OCI-LY7 (cell line): Measurements from ENCODE around the gene APOA4. TPM values are rescaled to one million over a fixed set of nuclear protein-coding genes. Genes with fewer than 3 reads are reported as not detected.

ENCODE experiments used
- BruUV-seq: library from RNA; stranded (reverse); fragments of 400-500 nt; replicated peaks from 2 replicates; lab custom pipeline; 2021; lab: Mats Ljungman, UMichigan
- CTCF ChIA-PET: fragments of 300-600 bp; sonication (Branson Sonifier 250); formaldehyde crosslinking; loops from one replicate; lab custom pipeline; 2022; ENCODE audit warnings: antibody characterized with exemption; ENCODE audit not compliant: unreplicated experiment; lab: Charles Lee
- POLR2A ChIA-PET: fragments of 300-600 bp; sonication (Branson Sonifier 250); formaldehyde crosslinking; loops from one replicate; lab custom pipeline; 2022; ENCODE audit warnings: antibody characterized with exemption; lab: Charles Lee
- DNase-seq: peaks from one replicate; pipeline ENCODE4 v3.0.0-alpha.2; 2015; ENCODE audit warnings: low spot score
- H2AFZ ChIP-seq: fragments of 200-600 bp; sonication (generic), shearing (Covaris generic); 2 replicates; pipeline ENCODE4 v1.6.1; 2014; ENCODE audit warnings: mild to moderate bottlenecking, antibody characterized with exemption, low read length, moderate library complexity
- H3K27ac ChIP-seq: fragments of 200-600 bp; sonication (generic); 2 replicates; pipeline ENCODE4 v1.5.1; 2014; ENCODE audit warnings: mixed run types, low read depth, mild to moderate bottlenecking, moderate library complexity, low read length, inconsistent platforms; ENCODE audit not compliant: poor library complexity, severe bottlenecking
- H3K36me3 ChIP-seq: fragments of 200-600 bp; sonication (generic); 2 replicates; pipeline ENCODE4 v1.6.1; 2014; ENCODE audit warnings: mild to moderate bottlenecking, antibody characterized with exemption, low read length, moderate library complexity, mixed read lengths; ENCODE audit not compliant: insufficient read depth
- H3K4me1 ChIP-seq: fragments of 200-600 bp; sonication (generic); 2 replicates; pipeline ENCODE4 v1.5.1; 2014; ENCODE audit warnings: mild to moderate bottlenecking, low read length; ENCODE audit not compliant: insufficient read depth, poor library complexity, severe bottlenecking
- H3K4me2 ChIP-seq: fragments of 200-600 bp; sonication (generic); 2 replicates; pipeline ENCODE4 v1.6.1; 2014; ENCODE audit warnings: mild to moderate bottlenecking, low read length
- H3K4me3 ChIP-seq: fragments of 200-600 bp; sonication (generic); 2 replicates; pipeline ENCODE4 v1.5.1; 2014; ENCODE audit warnings: mild to moderate bottlenecking, low read depth, low read length; ENCODE audit not compliant: poor library complexity, severe bottlenecking
- H3K79me2 ChIP-seq: fragments of 200-600 bp; sonication (generic); 2 replicates; pipeline ENCODE4 v1.6.1; 2016; ENCODE audit warnings: low read depth, mild to moderate bottlenecking, low read length, moderate library complexity, mixed read lengths; ENCODE audit not compliant: insufficient read depth
- H3K9me2 ChIP-seq: fragments of 200-600 bp; sonication (generic); 2 replicates; pipeline ENCODE4 v1.6.1; 2016; ENCODE audit warnings: mild to moderate bottlenecking, low read length, mixed read lengths; ENCODE audit not compliant: insufficient read depth
- H3K9me3 ChIP-seq: fragments of 200-600 bp; sonication (generic); 2 replicates; pipeline ENCODE4 v1.6.1; 2014; ENCODE audit warnings: mild to moderate bottlenecking, mixed run types, low read length, mixed read lengths
- H4K20me1 ChIP-seq: fragments of 200-600 bp; sonication (generic); 2 replicates; pipeline ENCODE4 v1.6.1; 2014; ENCODE audit warnings: mild to moderate bottlenecking, antibody characterized with exemption, low read length, moderate library complexity, mixed read lengths; ENCODE audit not compliant: insufficient read depth
- CTCF ChIP-seq: fragments of 200-600 bp; sonication (generic); conservative IDR thresholded peaks from 2 replicates; pipeline ENCODE4 v1.5.1; 2014; ENCODE audit warnings: mild to moderate bottlenecking, antibody characterized with exemption, low read length, moderate library complexity, mixed read lengths
- EZH2phosphoT487 ChIP-seq: fragments of 200-600 bp; sonication (generic); IDR thresholded peaks from 2 replicates; pipeline ENCODE4 v1.6.1; 2018; ENCODE audit warnings: low read depth, borderline replicate concordance, mild to moderate bottlenecking, mixed run types, antibody characterized with exemption, low read length, moderate library complexity, mixed read lengths
- intact Hi-C: fragments of 100-400 bp; cut with micrococcal nuclease; formaldehyde crosslinking; loops from one replicate; pipeline ENCODE4 v1.10.0; 2022; ENCODE audit not compliant: unreplicated experiment
- total RNA-seq, 2 experiments: library from RNA; depleted of rRNA in 1 of 2; stranded (reverse); fragments of >200 nt in 1 of 2; shearing (Covaris generic) in 1 of 2; gene quantifications; 2 replicates each; pipeline ENCODE4 v1.2.3, GENCODE V29; 2014 to 2022

Gene APOA4
- total RNA-seq, 2 experiments from 2014 or later, result not detected

GRCh38 chr11:116867619-116868018, 44.5 kb upstream of the APOA4 start:
- Histone ChIP-seq H3K4me1 (no peaks in the 10 kb centered on the region), H3K79me2 (no peaks in the 10 kb centered on the region), H3K4me3 (no peak overlapping the region), H3K9me2 (no peaks in the 10 kb centered on the region), H3K9me3 (no peaks in the 10 kb centered on the region), H3K36me3 (peaks cover 93% of the 10 kb centered on the region), H4K20me1 (no peaks in the 10 kb centered on the region), H2AFZ (no peak overlapping the region), H3K27ac (no peak overlapping the region), H3K4me2 (no peak overlapping the region)
- ChIA-PET CTCF (no interaction called here), POLR2A (interaction anchor here (1.1 kb wide), 1 partner anchor 50 kb away, joined by 3 read pairs; no protein-coding TSS in a partner anchor)
- intact Hi-C loops, result no loop called here
- TF ChIP-seq CTCF, result no peak
- TF ChIP-seq EZH2phosphoT487, result no peak
- DNase-seq, result no peak
- BruUV-seq, result no TSS peak

GRCh38 chr11:116866804-116867455, 43.8 kb upstream of the APOA4 start:
- ChIA-PET CTCF (interaction anchor here (1.2 kb wide), 1 partner anchor 15 kb away, joined by 3 read pairs; no protein-coding TSS in a partner anchor), POLR2A (interaction anchor here (1.1 kb wide), 1 partner anchor 51 kb away, joined by 3 read pairs; no protein-coding TSS in a partner anchor)
- DNase-seq, result no peak
- Histone ChIP-seq H3K9me2 (no peaks in the 10 kb centered on the region), H3K4me3 (no peak overlapping the region), H3K79me2 (no peaks in the 10 kb centered on the region), H3K9me3 (no peaks in the 10 kb centered on the region), H2AFZ (no peak overlapping the region), H3K4me2 (no peak overlapping the region), H3K4me1 (no peaks in the 10 kb centered on the region), H4K20me1 (no peaks in the 10 kb centered on the region), H3K27ac (no peak overlapping the region), H3K36me3 (peaks cover 93% of the 10 kb centered on the region)
- TF ChIP-seq EZH2phosphoT487 (no peak), CTCF (no peak)
- BruUV-seq, result no TSS peak
- intact Hi-C loops, result no loop called here

GRCh38 chr11:116865696-116866095, 42.6 kb upstream of the APOA4 start:
- TF ChIP-seq EZH2phosphoT487, result no peak
- no peak for TF ChIP-seq CTCF
- Histone ChIP-seq H3K4me2 (no peak overlapping the region), H3K79me2 (no peaks in the 10 kb centered on the region), H3K27ac (no peak overlapping the region), H4K20me1 (no peaks in the 10 kb centered on the region), H3K4me3 (no peak overlapping the region), H3K9me3 (no peaks in the 10 kb centered on the region), H3K9me2 (no peaks in the 10 kb centered on the region), H2AFZ (no peak overlapping the region), H3K4me1 (no peaks in the 10 kb centered on the region), H3K36me3 (peaks cover 93% of the 10 kb centered on the region)
- intact Hi-C loops, result no loop called here
- ChIA-PET CTCF (interaction anchor here (1.2 to 1.5 kb wide), 2 partner anchors 13 to 14 kb away, joined by 3 read pairs; no protein-coding TSS in a partner anchor), POLR2A (no interaction called here)
- no TSS peak for BruUV-seq
- no peak for DNase-seq
